SJSA1 (cell line): ENCODE results near the gene HSD17B2. TPM values are rescaled to one million over a fixed set of nuclear protein-coding genes. Genes with fewer than 3 reads are reported as not detected.

ENCODE experiments used
- DNase-seq, 2 experiments: peaks; one replicate each; pipeline ENCODE4 v3.0.0-alpha.2; 2015 to 2020; ENCODE audit warnings: low spot score in 2 of 2, low read depth in 1 of 2
- H3K27ac ChIP-seq: fragments of 250-450 bp; sonication (Bioruptor Pico); 2 replicates; pipeline ENCODE4 v1.5.1; 2020; ENCODE audit warnings: mild to moderate bottlenecking, moderate library complexity
- H3K27me3 ChIP-seq: fragments of 250-450 bp; sonication (Bioruptor Pico); replicated peaks from 2 replicates; pipeline ENCODE4 v1.5.1; 2020; ENCODE audit warnings: mild to moderate bottlenecking, moderate library complexity
- H3K36me3 ChIP-seq: fragments of 250-450 bp; sonication (Bioruptor Pico); 2 replicates; pipeline ENCODE4 v1.5.1; 2020; ENCODE audit warnings: mild to moderate bottlenecking
- H3K4me1 ChIP-seq: fragments of 250-450 bp; sonication (Bioruptor Pico); replicated peaks from 2 replicates; pipeline ENCODE4 v1.6.1; 2021; ENCODE audit warnings: mild to moderate bottlenecking
- H3K4me3 ChIP-seq: fragments of 250-450 bp; sonication (Bioruptor Pico); 2 replicates; pipeline ENCODE4 v1.5.1; 2020; ENCODE audit warnings: mild to moderate bottlenecking
- H3K9me3 ChIP-seq: fragments of 250-450 bp; sonication (Bioruptor Pico); replicated peaks from 2 replicates; pipeline ENCODE4 v1.5.1; 2020; ENCODE audit warnings: mild to moderate bottlenecking
- total RNA-seq: library from RNA; depleted of rRNA; stranded (reverse); fragments of >200 nt; shearing (Covaris generic); gene quantifications from 2 replicates; pipeline ENCODE4 v1.2.3, GENCODE V29; 2014

HSD17B2 gene
- total RNA-seq, 1 experiment from 2014 or later = 2.0 TPM

DNA sequence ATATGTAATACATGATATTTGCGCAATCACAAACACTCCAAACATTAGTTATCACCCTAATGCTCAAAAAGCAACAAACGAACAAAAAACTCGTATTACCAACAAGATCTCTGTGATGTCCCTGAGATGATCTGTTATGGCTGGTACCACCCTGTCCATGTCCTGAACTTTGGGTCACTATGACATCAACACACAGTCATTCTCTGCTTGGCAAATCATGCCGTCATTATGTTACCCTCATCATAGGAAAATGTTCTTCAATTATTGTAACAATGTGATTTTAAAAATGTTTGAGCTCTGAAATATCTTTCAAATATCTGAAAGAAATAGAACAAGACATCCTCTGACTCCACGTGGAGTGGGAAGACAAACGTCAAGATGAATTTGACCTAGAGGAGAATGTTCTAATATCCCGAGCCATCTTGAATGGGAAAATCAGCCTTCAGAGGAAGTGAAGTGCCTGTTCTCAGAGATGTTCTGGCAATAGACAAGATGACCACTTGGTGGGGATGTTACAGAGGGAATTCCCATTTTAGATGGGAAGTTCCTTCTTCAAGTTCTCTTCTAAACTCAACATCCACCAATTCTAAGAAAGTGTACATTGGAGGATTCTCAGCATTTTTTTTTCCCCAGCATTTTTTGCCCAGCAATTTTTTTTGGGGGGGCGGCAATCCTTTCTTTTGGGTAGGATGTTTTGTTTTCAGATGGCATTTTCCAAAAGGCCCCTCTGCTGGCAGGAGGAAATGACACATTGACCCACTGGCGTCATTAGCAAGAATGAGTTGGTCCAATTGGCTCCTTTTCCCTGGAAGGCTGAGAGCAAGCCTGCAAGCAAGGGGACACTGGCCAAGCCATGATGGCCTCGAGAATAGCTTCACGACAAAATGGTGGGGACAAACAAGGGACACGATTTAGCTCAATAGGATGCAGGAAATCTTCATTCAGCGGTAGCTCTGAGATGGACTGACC is 3.7 kb upstream of the HSD17B2 start:
- H3K27me3 ChIP-seq = no peaks in the 10 kb centered on the region

GRCh38 chr16:82033006-82033405 is 2.0 kb upstream of the HSD17B2 start:
- H3K27ac ChIP-seq = no peak overlapping the region
- H3K9me3 ChIP-seq = no peaks in the 10 kb centered on the region; the same call in 1 of the 2 replicates
- no peaks in the 10 kb centered on the region for H3K36me3 ChIP-seq
- peaks cover 39% of the 10 kb centered on the region for H3K4me1 ChIP-seq
- DNase-seq = no peak
- H3K27me3 ChIP-seq = no peaks in the 10 kb centered on the region
- H3K4me3 ChIP-seq = no peak overlapping the region

More for the DNA sequence above, 3.7 kb upstream of the HSD17B2 start:
- Histone ChIP-seq H3K27ac (0 out of 2 replicates have a peak overlapping the region, but pooled peaks have one; percentile 11), H3K4me1 (peaks cover 23% of the 10 kb centered on the region), H3K4me3 (no peak overlapping the region), H3K9me3 (no peaks in the 10 kb centered on the region), H3K36me3 (no peaks in the 10 kb centered on the region)
- DNase-seq = peak in 1 of 2 experiments; percentile 38

DNA sequence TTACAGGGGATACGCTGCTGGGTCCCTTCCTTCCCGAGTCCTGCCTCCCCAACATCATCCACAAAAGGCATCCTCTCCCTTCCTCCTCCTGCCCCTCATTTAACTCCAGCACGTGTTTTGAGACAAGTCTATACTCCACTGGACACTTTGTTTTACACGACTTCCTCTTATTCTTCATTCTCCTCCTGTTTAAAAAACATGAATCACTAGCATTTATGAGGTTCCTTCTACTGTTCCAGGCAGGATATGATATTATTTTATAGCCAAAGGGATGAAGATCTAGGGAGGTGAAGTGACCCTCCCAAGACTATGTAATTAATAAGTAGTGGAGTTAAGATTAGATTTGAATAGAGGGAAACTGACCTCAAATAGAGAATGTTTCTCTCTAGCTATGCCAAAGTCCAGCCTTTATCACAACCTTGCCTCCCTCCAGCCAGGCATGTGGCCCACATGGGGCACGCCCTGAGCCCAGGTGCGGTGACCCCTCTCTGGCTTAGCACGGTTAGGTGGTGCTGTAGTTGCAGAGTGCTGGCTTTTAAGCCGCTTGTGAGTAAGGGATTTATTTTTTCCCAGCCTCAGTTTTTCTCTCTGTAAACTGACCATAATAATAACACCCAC is 1.3 kb upstream of the HSD17B2 start:
- Histone ChIP-seq H3K36me3 (no peaks in the 10 kb centered on the region), H3K27ac (no peak overlapping the region), H3K9me3 (no peaks in the 10 kb centered on the region; the same call in 1 of the 2 replicates), H3K27me3 (no peaks in the 10 kb centered on the region), H3K4me3 (no peak overlapping the region), H3K4me1 (peaks cover 39% of the 10 kb centered on the region)
- DNase-seq = no peak

- peak overlapping the region; percentile 61 for H3K27ac ChIP-seq
- no peaks in the 10 kb centered on the region for H3K36me3 ChIP-seq
- no peak overlapping the region for H3K4me3 ChIP-seq
Measured at GRCh38 chr16:82037251-82037650, 2.2 kb downstream of the HSD17B2 start.

DNA sequence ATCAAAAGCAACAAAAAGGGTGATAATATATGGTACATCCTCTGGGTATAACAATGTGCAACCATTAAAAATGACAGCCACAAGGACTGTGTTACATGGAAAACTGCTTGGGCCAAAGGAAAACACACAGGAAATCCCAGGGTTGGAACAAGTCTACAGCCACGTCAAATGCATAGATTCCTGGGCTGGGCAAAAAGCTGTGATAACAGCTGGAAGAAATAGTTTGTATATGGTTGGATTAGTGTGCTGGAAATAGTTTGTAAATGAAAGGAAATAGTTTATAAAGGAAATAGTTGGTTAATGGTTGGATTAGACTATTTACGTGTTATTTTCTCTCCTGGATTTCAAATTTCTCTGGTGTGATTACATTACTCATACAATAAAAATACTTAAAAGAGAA is 2.6 kb downstream of the HSD17B2 start:
- H3K27ac ChIP-seq = peak overlapping the region; percentile 61
- no peaks in the 10 kb centered on the region for H3K27me3 ChIP-seq
- H3K4me1 ChIP-seq = peaks cover 28% of the 10 kb centered on the region
- H3K36me3 ChIP-seq = no peaks in the 10 kb centered on the region
- H3K4me3 ChIP-seq = no peak overlapping the region
- peak in 1 of 2 experiments; percentile 49 for DNase-seq
- H3K9me3 ChIP-seq = no peaks in the 10 kb centered on the region; the same call in 1 of the 2 replicates

More at GRCh38 chr16:82037251-82037650, 2.2 kb downstream of the HSD17B2 start:
- Histone ChIP-seq H3K9me3 (no peaks in the 10 kb centered on the region; the same call in 1 of the 2 replicates), H3K4me1 (peaks cover 28% of the 10 kb centered on the region), H3K27me3 (no peaks in the 10 kb centered on the region)
- no peak for DNase-seq

GRCh38 chr16:82040296-82040695 is 5.2 kb downstream of the HSD17B2 start:
- Histone ChIP-seq H3K4me1 (peaks cover 25% of the 10 kb centered on the region), H3K4me3 (no peak overlapping the region), H3K36me3 (no peaks in the 10 kb centered on the region), H3K9me3 (no peaks in the 10 kb centered on the region; the same call in 1 of the 2 replicates), H3K27ac (no peak overlapping the region), H3K27me3 (no peaks in the 10 kb centered on the region)
- no peak for DNase-seq

- Histone ChIP-seq H3K4me3 (no peak overlapping the region), H3K27ac (no peak overlapping the region)
Measured at GRCh38 chr16:82041542-82041941, 6.5 kb downstream of the HSD17B2 start.

DNA sequence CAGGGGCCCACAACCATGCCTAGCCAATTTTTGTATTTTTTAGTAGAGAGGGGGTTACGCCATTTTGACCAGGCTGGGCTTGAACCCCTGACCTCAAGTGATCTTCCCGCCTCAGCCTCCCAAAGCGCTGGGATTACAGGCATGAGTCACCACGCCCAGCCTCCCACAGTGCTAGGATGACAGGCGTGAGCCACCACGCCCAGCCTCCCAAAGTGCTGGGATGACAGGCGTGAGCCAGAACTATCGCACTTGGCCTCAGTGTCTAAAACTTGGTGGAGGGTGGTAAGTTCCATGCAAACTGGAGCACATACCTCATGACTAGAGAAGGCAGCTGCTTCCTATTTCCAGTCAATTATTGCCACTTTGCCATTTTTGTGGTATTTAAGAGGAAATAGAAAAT is 7.1 kb downstream of the HSD17B2 start:
- no peaks in the 10 kb centered on the region for H3K27me3 ChIP-seq
- H3K36me3 ChIP-seq = no peaks in the 10 kb centered on the region
- no peak for DNase-seq
- H3K4me3 ChIP-seq = no peak overlapping the region
- H3K27ac ChIP-seq = no peak overlapping the region
- peaks cover 15% of the 10 kb centered on the region for H3K4me1 ChIP-seq
- no peaks in the 10 kb centered on the region; the same call in 1 of the 2 replicates for H3K9me3 ChIP-seq

More at GRCh38 chr16:82041542-82041941, 6.5 kb downstream of the HSD17B2 start:
- Histone ChIP-seq H3K36me3 (no peaks in the 10 kb centered on the region), H3K9me3 (no peaks in the 10 kb centered on the region; the same call in 1 of the 2 replicates), H3K4me1 (peaks cover 21% of the 10 kb centered on the region), H3K27me3 (no peaks in the 10 kb centered on the region)
- DNase-seq = no peak

DNA sequence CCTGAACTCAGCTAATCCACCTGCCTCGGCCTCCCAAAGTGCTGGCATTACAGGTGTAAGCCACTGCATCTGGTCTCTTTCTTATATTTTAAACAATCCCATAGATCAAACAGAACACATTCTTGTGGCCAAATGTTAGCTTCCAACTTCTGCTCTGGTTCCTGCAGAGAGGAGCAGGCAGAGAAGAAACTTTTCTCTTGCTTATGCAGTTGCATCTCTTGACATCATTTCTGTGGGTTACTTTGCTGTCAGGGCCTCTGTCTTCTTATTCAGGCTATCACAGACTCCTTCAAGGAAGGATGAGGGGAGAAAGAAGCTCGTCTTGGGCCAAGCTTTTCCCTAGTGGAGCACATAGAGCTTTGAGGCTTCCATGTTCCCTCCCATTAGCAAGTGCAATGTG is 7.8 kb downstream of the HSD17B2 start:
- DNase-seq = no peak
- no peaks in the 10 kb centered on the region for H3K27me3 ChIP-seq
- no peak overlapping the region for H3K4me3 ChIP-seq
- no peak overlapping the region for H3K27ac ChIP-seq
- H3K9me3 ChIP-seq = no peaks in the 10 kb centered on the region
- no peaks in the 10 kb centered on the region for H3K36me3 ChIP-seq
- H3K4me1 ChIP-seq = peaks cover 8% of the 10 kb centered on the region

GRCh38 chr16:82043680-82044584 is 8.9 kb downstream of the HSD17B2 start:
- no peak overlapping the region for H3K4me3 ChIP-seq
- H3K36me3 ChIP-seq = no peaks in the 10 kb centered on the region
- peaks cover 6% of the 10 kb centered on the region for H3K4me1 ChIP-seq
- no peaks in the 10 kb centered on the region for H3K9me3 ChIP-seq
- H3K27ac ChIP-seq = no peak overlapping the region
- peaks cover 2% of the 10 kb centered on the region; the same call in 1 of the 2 replicates for H3K27me3 ChIP-seq
- DNase-seq = peak in 1 of 2 experiments; percentile 27

- Histone ChIP-seq H3K4me3 (no peak overlapping the region), H3K36me3 (no peaks in the 10 kb centered on the region), H3K4me1 (peaks cover 6% of the 10 kb centered on the region), H3K27ac (no peak overlapping the region), H3K9me3 (no peaks in the 10 kb centered on the region), H3K27me3 (peaks cover 3% of the 10 kb centered on the region; the same call in 1 of the 2 replicates)
- DNase-seq = no peak
Measured at GRCh38 chr16:82044585-82044911, 9.5 kb downstream of the HSD17B2 start.

DNA sequence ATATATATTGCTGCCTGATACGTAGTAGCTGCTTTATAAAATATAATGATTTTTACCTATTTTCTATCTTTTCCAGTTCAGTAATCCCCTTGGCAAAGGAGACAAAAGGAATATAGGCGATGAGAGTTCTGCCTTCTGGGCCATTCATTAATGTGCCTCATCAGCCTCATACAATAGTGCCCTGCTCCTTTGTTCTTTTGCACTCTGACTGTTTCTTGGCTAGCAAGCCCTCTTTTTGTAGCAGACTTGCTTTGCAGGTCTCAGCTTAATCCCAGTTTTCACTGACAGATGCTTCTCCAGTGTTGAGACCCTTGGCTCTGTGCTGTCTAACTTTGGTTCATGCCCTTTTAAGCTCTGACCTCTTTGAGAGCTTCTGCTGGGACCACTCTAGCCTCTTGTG is 10.4 kb downstream of the HSD17B2 start:
- H3K4me3 ChIP-seq = no peak overlapping the region
- H3K36me3 ChIP-seq = no peaks in the 10 kb centered on the region
- no peaks in the 10 kb centered on the region for H3K9me3 ChIP-seq
- peaks cover 6% of the 10 kb centered on the region for H3K4me1 ChIP-seq
- DNase-seq = no peak
- no peak overlapping the region for H3K27ac ChIP-seq
- H3K27me3 ChIP-seq = peaks cover 3% of the 10 kb centered on the region; the same call in 1 of the 2 replicates

- H3K27ac ChIP-seq = no peak overlapping the region
- H3K9me3 ChIP-seq = no peaks in the 10 kb centered on the region
- H3K4me3 ChIP-seq = no peak overlapping the region
- DNase-seq = no peak
- no peaks in the 10 kb centered on the region for H3K36me3 ChIP-seq
- H3K27me3 ChIP-seq = peaks cover 3% of the 10 kb centered on the region
- H3K4me1 ChIP-seq = peaks cover 6% of the 10 kb centered on the region
Measured at GRCh38 chr16:82046541-82046940, 11.5 kb downstream of the HSD17B2 start.
